Neural progenitor cell (in vitro differentiated cells): ENCODE data around the gene SEMA3C. TPM values are rescaled to one million over a fixed set of nuclear protein-coding genes. Genes with fewer than 3 reads are reported as not detected.

ENCODE experiments used
- DNase-seq: peaks from one replicate; pipeline ENCODE4 v3.0.0-alpha.2; 2016; ENCODE audit warnings: low spot score
- H2AFZ ChIP-seq: fragments of 200-600 bp; sonication (generic); replicated peaks from 2 replicates; pipeline ENCODE4 v1.6.1; 2016; ENCODE audit warnings: antibody characterized with exemption
- H3F3A ChIP-seq: fragments of 200-600 bp; sonication (generic); 2 replicates; pipeline ENCODE4 v1.6.1; 2016; ENCODE audit warnings: antibody characterized with exemption, low read depth
- H3K27ac ChIP-seq: fragments of 200-600 bp; sonication (generic); 2 replicates; pipeline ENCODE4 v1.5.1; 2016; ENCODE audit warnings: mild to moderate bottlenecking
- H3K27me3 ChIP-seq: fragments of 200-600 bp; sonication (generic); 2 replicates; pipeline ENCODE4 v1.6.1; 2016; ENCODE audit warnings: mild to moderate bottlenecking, moderate library complexity
- H3K36me3 ChIP-seq: fragments of 200-600 bp; sonication (generic); 2 replicates; pipeline ENCODE4 v1.5.1; 2016
- H3K4me1 ChIP-seq: fragments of 200-600 bp; sonication (generic); 2 replicates; pipeline ENCODE4 v1.6.1; 2016; ENCODE audit warnings: mixed run types
- H3K4me2 ChIP-seq: fragments of 200-600 bp; sonication (generic); 2 replicates; pipeline ENCODE4 v1.6.1; 2016
- H3K4me3 ChIP-seq: fragments of 200-600 bp; sonication (generic); 2 replicates; pipeline ENCODE4 v1.5.1; 2016
- H3K79me2 ChIP-seq: fragments of 200-600 bp; sonication (generic); 2 replicates; pipeline ENCODE4 v1.6.1; 2016; ENCODE audit warnings: low read depth
- H3K9ac ChIP-seq: fragments of 200-600 bp; sonication (generic); 2 replicates; pipeline ENCODE4 v1.6.1; 2016
- H3K9me3 ChIP-seq: fragments of 200-600 bp; sonication (generic); 2 replicates; pipeline ENCODE4 v1.5.1; 2016; ENCODE audit warnings: low read depth
- H4K20me1 ChIP-seq: fragments of 200-600 bp; sonication (generic); 2 replicates; pipeline ENCODE4 v1.6.1; 2016; ENCODE audit warnings: low read depth
- H3K27ac Mint-ChIP-seq: 3 replicates; pipeline ENCODE4 v1.8.0; 2021; ENCODE audit warnings: mixed read lengths
- H3K27me3 Mint-ChIP-seq: 2 replicates; pipeline ENCODE4 v1.8.0; 2022; ENCODE audit warnings: low read depth, mild to moderate bottlenecking, inconsistent platforms, moderate library complexity, mixed read lengths; ENCODE audit not compliant: insufficient read depth
- H3K36me3 Mint-ChIP-seq: 3 replicates; pipeline ENCODE4 v1.8.0; 2021; ENCODE audit warnings: mixed read lengths
- H3K4me1 Mint-ChIP-seq: 3 replicates; pipeline ENCODE4 v1.8.0; 2021; ENCODE audit warnings: mixed read lengths
- H3K4me3 Mint-ChIP-seq: 3 replicates; pipeline ENCODE4 v1.8.0; 2021; ENCODE audit warnings: mild to moderate bottlenecking, moderate library complexity, mixed read lengths
- H3K9me3 Mint-ChIP-seq: 3 replicates; pipeline ENCODE4 v1.8.0; 2020; ENCODE audit warnings: mixed read lengths
- EZH2 ChIP-seq: fragments of 200-600 bp; sonication (generic); IDR thresholded peaks from 2 replicates; pipeline ENCODE4 v1.6.1; 2017; ENCODE audit warnings: antibody characterized with exemption, mild to moderate bottlenecking, moderate library complexity
- EZH2phosphoT487 ChIP-seq: fragments of 200-600 bp; sonication (generic); IDR thresholded peaks from 2 replicates; pipeline ENCODE4 v1.6.1; 2017; ENCODE audit warnings: antibody characterized with exemption
- total RNA-seq: library from RNA; depleted of rRNA; stranded (reverse); fragments of >200 nt; gene quantifications from 2 replicates; pipeline ENCODE4 v1.2.3, GENCODE V29; 2015; ENCODE audit warnings: low replicate concordance
- TF ChIP-seq, protein P1 (sequence below): fragments of 200-600 bp; sonication (generic); IDR thresholded peaks from 2 replicates; pipeline ENCODE4 v1.5.1; 2017; ENCODE audit warnings: antibody characterized with exemption, mild to moderate bottlenecking

The SEMA3C gene
- total RNA-seq, 1 donor from 2014 or later: 0.54 TPM

GRCh38 chr7:80773787-80774508 lies 144.9 kb downstream of the SEMA3C start:
- H3K4me2 ChIP-seq: no peak overlapping the region
- no peaks in the 10 kb centered on the region for H3K9me3 ChIP-seq
- no peak overlapping the region for H3K4me3 Mint-ChIP-seq
- H3K36me3 Mint-ChIP-seq: no peaks in the 10 kb centered on the region
- H3K9ac ChIP-seq: no peak overlapping the region
- H3K4me3 ChIP-seq: no peak overlapping the region
- no peaks in the 10 kb centered on the region for H3K36me3 ChIP-seq
- H3K79me2 ChIP-seq: no peaks in the 10 kb centered on the region
- H3K27ac Mint-ChIP-seq: no peak overlapping the region
- H2AFZ ChIP-seq: no peak overlapping the region
- DNase-seq: no peak
- TF ChIP-seq EZH2phosphoT487 (no peak), EZH2 (no peak)
- TF ChIP-seq, protein P1, sequence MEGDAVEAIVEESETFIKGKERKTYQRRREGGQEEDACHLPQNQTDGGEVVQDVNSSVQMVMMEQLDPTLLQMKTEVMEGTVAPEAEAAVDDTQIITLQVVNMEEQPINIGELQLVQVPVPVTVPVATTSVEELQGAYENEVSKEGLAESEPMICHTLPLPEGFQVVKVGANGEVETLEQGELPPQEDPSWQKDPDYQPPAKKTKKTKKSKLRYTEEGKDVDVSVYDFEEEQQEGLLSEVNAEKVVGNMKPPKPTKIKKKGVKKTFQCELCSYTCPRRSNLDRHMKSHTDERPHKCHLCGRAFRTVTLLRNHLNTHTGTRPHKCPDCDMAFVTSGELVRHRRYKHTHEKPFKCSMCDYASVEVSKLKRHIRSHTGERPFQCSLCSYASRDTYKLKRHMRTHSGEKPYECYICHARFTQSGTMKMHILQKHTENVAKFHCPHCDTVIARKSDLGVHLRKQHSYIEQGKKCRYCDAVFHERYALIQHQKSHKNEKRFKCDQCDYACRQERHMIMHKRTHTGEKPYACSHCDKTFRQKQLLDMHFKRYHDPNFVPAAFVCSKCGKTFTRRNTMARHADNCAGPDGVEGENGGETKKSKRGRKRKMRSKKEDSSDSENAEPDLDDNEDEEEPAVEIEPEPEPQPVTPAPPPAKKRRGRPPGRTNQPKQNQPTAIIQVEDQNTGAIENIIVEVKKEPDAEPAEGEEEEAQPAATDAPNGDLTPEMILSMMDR: no peak
- no peaks in the 10 kb centered on the region for H3K9me3 Mint-ChIP-seq
- no peaks in the 10 kb centered on the region for H4K20me1 ChIP-seq
- H3K27me3 Mint-ChIP-seq: peaks cover 2% of the 10 kb centered on the region
- H3K4me1 ChIP-seq: peaks cover 7% of the 10 kb centered on the region
- no peaks in the 10 kb centered on the region for H3F3A ChIP-seq
- no peak overlapping the region for H3K27ac ChIP-seq
- peaks cover 13% of the 10 kb centered on the region for H3K4me1 Mint-ChIP-seq
- H3K27me3 ChIP-seq: no peaks in the 10 kb centered on the region

GRCh38 chr7:80772347-80772993 lies 146.4 kb downstream of the SEMA3C start:
- H3K4me1 Mint-ChIP-seq: peaks cover 13% of the 10 kb centered on the region
- Histone ChIP-seq H3K4me3 (no peak overlapping the region), H2AFZ (no peak overlapping the region), H3K27ac (no peak overlapping the region), H3K36me3 (no peaks in the 10 kb centered on the region), H3K9me3 (no peaks in the 10 kb centered on the region), H3K4me1 (peaks cover 7% of the 10 kb centered on the region), H3K4me2 (no peak overlapping the region), H3K79me2 (no peaks in the 10 kb centered on the region), H4K20me1 (no peaks in the 10 kb centered on the region), H3K9ac (no peak overlapping the region), H3K27me3 (no peaks in the 10 kb centered on the region), H3F3A (no peaks in the 10 kb centered on the region)
- H3K4me3 Mint-ChIP-seq: no peak overlapping the region
- no peak overlapping the region for H3K27ac Mint-ChIP-seq
- TF ChIP-seq, protein P1: no peak
- TF ChIP-seq EZH2: no peak
- TF ChIP-seq EZH2phosphoT487: no peak
- no peak for DNase-seq
- peaks cover 2% of the 10 kb centered on the region for H3K27me3 Mint-ChIP-seq
- no peaks in the 10 kb centered on the region for H3K9me3 Mint-ChIP-seq
- no peaks in the 10 kb centered on the region for H3K36me3 Mint-ChIP-seq

DNA sequence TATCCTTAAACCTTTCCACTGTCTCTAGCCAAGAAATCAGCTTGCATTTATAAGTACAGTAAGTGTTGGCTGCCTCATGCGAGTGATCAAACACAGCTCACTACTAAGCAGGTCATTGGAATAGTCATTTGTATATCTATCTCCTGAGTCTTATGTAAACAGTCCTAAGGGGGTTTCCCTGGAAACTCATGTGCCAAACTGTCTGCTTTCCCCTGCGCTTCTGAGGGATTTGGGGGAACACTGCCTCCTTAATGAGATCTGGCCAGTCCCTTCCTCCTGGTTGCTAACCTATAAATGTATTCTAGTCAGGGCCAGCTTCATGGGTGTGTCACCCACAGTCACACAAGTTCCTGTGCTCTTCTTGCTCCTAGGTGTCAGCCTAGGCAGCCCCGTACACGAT lies 147.3 kb downstream of the SEMA3C start:
- Histone ChIP-seq H3K36me3 (no peaks in the 10 kb centered on the region), H3K79me2 (no peaks in the 10 kb centered on the region), H3K4me2 (no peak overlapping the region), H3F3A (no peaks in the 10 kb centered on the region), H3K9me3 (no peaks in the 10 kb centered on the region), H2AFZ (no peak overlapping the region), H4K20me1 (no peaks in the 10 kb centered on the region), H3K9ac (no peak overlapping the region), H3K4me1 (peaks cover 7% of the 10 kb centered on the region), H3K27me3 (no peaks in the 10 kb centered on the region), H3K4me3 (no peak overlapping the region), H3K27ac (no peak overlapping the region)
- Mint-ChIP-seq H3K4me3 (no peak overlapping the region), H3K4me1 (peaks cover 14% of the 10 kb centered on the region), H3K36me3 (no peaks in the 10 kb centered on the region), H3K9me3 (no peaks in the 10 kb centered on the region), H3K27ac (peak overlapping the region; percentile 25), H3K27me3 (peaks cover 2% of the 10 kb centered on the region)
- no peak for DNase-seq
- TF ChIP-seq, protein P1: no peak
- TF ChIP-seq EZH2phosphoT487 (no peak), EZH2 (no peak)
